ENCODE data around the gene SH3GL2.

Gene SH3GL2

DNA sequence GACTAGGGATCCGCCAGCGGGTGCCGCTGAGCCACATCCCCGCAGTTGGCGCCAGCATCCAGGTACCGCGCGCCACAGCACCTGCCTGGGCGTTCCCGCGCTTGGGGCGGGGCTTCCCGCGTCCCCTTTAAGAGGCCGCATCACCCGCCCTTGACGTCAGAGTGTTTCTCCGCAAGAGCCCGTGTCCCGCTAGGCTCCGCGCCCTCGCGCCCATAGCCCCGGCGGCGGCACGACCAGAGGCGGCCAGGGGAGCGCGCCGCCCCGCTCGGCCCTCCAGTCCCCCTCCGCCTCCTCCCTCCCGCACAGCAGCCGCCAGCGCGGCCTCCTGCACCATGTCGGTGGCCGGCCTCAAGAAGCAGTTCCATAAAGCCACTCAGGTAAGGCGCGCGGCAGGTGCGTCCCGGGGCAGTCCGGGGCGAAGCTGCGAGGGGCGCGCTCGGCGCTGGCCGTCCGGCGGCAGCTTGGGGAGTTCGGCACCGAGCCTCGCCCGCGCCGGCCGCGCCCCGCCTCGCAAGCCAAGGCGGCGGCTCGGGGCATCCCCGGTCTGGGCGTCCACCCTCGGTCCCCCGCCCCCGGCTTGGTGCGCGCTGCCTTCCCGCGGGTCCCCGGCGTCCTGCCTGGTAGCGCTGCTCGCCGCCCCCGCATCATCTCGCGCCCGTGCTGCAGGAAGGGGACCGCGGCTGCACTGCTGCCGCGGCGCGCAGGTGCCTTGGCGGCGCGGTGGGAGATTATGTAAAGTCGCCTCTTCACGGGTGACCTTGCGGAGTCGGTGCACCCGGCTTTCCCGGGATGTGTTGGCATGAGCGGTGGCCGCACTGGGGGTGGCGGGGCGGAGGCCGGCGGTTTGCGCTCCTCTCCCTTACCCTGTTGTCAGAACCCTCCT is at the start of gene SH3GL2:
Gene SH3GL2, plus strand, starts transcription at position 156 of the 883 bp plus-strand sequence.
- peak; percentile 2 for DNase-seq
- Mint-ChIP-seq H3K36me3 (ENCODE audit: low read depth) (no peaks in the 10 kb centered on the region), H3K9me3 (no peaks in the 10 kb centered on the region), H3K27me3 (peaks cover 27% of the 10 kb centered on the region), H3K4me3 (no peak within 1 kb of the TSS), H3K4me1 (peaks cover 3% of the 10 kb centered on the region), H3K27ac (no peak within 1 kb of the TSS)
- ATAC-seq = no peak

DNA sequence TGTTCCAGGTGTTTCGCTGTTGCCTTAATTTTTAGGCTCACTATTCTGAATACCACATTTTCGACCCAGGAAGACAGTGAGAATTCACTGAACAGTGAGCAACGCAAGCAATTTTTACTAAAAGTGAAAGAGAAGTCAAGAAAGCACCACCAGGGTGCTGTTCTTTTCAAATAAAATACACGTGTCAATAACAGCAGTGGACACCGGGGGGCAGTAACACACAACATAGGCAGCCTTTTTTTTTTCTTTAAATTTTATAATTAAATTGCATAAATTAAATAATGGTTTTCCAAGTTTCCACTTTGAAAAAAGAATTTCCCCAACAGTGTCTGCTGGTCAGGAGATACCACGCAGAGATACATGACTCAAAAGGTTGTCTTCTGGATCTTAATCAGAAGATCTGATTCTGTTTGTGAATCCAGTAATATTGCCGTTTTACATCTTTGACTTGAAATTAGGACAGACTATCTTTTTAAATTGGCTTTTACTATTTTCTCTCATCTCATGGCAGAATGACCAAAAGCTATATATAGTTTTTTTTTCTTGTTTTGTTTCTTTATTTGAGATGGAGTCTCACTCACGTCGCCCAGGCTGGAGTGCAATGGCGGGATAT is 47.1 kb upstream of the SH3GL2 start:
- ATAC-seq (no peak), DNase-seq (peak; percentile 22)
- no peaks in the 10 kb centered on the region for H3K9me3 Mint-ChIP-seq
- no peak overlapping the region for H3K27ac Mint-ChIP-seq
- H3K36me3 Mint-ChIP-seq (ENCODE audit: low read depth) = no peaks in the 10 kb centered on the region
- H3K27me3 Mint-ChIP-seq = no peaks in the 10 kb centered on the region
- no peaks in the 10 kb centered on the region for H3K4me1 Mint-ChIP-seq
- H3K4me3 Mint-ChIP-seq = no peak overlapping the region

GRCh38 chr9:17532461-17532860 is 46.4 kb upstream of the SH3GL2 start:
- no peaks in the 10 kb centered on the region for H3K27me3 Mint-ChIP-seq

GRCh38 chr9:17535176-17535575 is 43.7 kb upstream of the SH3GL2 start:
- ATAC-seq (no peak), DNase-seq (no peak)
- Mint-ChIP-seq H3K9me3 (no peaks in the 10 kb centered on the region), H3K4me1 (no peaks in the 10 kb centered on the region), H3K36me3 (ENCODE audit: low read depth) (no peaks in the 10 kb centered on the region), H3K27me3 (no peaks in the 10 kb centered on the region), H3K27ac (no peak overlapping the region), H3K4me3 (no peak overlapping the region)

More at GRCh38 chr9:17532461-17532860, 46.4 kb upstream of the SH3GL2 start:
- Mint-ChIP-seq H3K36me3 (ENCODE audit: low read depth) (no peaks in the 10 kb centered on the region), H3K4me3 (no peak overlapping the region), H3K4me1 (no peaks in the 10 kb centered on the region), H3K9me3 (no peaks in the 10 kb centered on the region), H3K27ac (no peak overlapping the region)
- DNase-seq (no peak), ATAC-seq (no peak)

- Mint-ChIP-seq H3K9me3 (no peaks in the 10 kb centered on the region), H3K4me1 (no peaks in the 10 kb centered on the region), H3K4me3 (no peak overlapping the region), H3K27me3 (no peaks in the 10 kb centered on the region), H3K36me3 (ENCODE audit: low read depth) (no peaks in the 10 kb centered on the region), H3K27ac (no peak overlapping the region)
- ATAC-seq = no peak
- DNase-seq = no peak
Measured at GRCh38 chr9:17536027-17536426, 42.8 kb upstream of the SH3GL2 start.

DNA sequence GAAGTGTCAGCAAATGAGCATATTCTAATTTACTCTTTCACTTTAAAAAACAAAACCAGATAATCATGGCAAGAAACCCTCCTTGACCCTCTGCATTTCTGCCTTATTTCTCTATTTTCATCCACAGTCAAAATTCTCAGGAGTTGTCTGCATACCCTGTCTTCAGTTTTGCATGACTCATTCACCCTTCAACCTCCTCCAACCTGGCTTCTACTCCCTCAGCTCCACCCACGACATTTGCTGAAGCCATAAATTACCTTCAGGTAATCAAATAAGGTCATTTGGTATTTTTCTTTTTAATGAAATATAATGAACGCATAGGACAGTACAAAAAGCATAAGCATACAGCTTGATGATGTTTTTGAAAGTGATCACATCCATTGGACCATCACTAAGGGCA is 27.8 kb upstream of the SH3GL2 start:
- Mint-ChIP-seq H3K27me3 (no peaks in the 10 kb centered on the region), H3K4me1 (no peaks in the 10 kb centered on the region), H3K9me3 (peaks cover 14% of the 10 kb centered on the region), H3K4me3 (no peak overlapping the region), H3K36me3 (ENCODE audit: low read depth) (no peaks in the 10 kb centered on the region), H3K27ac (no peak overlapping the region)
- ATAC-seq (no peak), DNase-seq (no peak)

- Mint-ChIP-seq H3K36me3 (ENCODE audit: low read depth) (no peaks in the 10 kb centered on the region), H3K9me3 (peaks cover 4% of the 10 kb centered on the region), H3K27ac (no peak overlapping the region), H3K4me3 (no peak overlapping the region), H3K27me3 (no peaks in the 10 kb centered on the region), H3K4me1 (no peaks in the 10 kb centered on the region)
- DNase-seq (no peak), ATAC-seq (no peak)
Measured at GRCh38 chr9:17555362-17556054, 23.4 kb upstream of the SH3GL2 start.

DNA sequence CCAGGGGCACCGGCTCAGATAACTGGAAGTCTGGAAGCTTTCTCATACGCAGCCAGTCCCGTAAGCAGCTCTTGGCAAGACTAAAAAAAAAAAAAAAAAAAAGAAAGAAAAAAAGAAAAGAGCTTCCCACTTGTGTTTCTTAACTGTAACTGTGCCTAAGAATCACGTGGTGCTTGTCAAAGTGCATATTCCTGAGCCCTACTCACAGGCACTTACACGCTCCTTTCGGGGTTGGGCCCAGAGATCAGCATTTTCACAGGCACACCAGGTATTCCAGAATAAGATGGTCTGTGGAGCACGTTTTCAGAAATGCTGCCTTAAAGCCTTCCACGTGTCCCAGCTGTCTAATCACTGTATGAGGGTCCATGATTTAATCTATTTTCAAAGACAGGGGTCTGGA is 22.6 kb upstream of the SH3GL2 start:
- H3K27ac Mint-ChIP-seq = no peak overlapping the region

DNA sequence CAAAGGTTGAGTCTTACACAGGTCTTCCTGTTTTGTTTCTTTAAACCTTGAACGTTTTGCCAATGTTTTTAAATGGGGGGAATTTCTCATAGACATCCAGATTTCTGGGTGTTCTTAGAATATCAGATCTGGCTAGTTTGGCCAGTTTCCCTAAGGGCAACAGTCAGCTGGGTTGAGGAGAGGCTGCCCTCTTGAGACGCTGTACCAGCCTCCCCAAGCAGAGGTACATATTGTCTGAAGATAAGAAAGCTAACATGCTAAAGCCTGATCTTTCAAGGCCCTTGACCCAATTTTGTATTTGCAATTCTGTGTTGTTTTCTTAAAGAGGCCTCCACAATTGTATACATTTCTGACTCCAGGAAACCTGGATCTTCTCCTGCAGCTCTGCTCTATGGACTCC is 21.9 kb upstream of the SH3GL2 start:
- no peak overlapping the region for H3K27ac Mint-ChIP-seq
- no peak for ATAC-seq
- no peak for DNase-seq
- H3K9me3 Mint-ChIP-seq = peaks cover 6% of the 10 kb centered on the region
- no peaks in the 10 kb centered on the region for H3K4me1 Mint-ChIP-seq
- no peaks in the 10 kb centered on the region for H3K27me3 Mint-ChIP-seq
- H3K4me3 Mint-ChIP-seq = no peak overlapping the region
- H3K36me3 Mint-ChIP-seq (ENCODE audit: low read depth) = no peaks in the 10 kb centered on the region

More for the DNA sequence above, 22.6 kb upstream of the SH3GL2 start:
- Mint-ChIP-seq H3K4me1 (no peaks in the 10 kb centered on the region), H3K36me3 (ENCODE audit: low read depth) (no peaks in the 10 kb centered on the region), H3K27me3 (no peaks in the 10 kb centered on the region), H3K9me3 (peaks cover 4% of the 10 kb centered on the region), H3K4me3 (no peak overlapping the region)
- DNase-seq (no peak), ATAC-seq (no peak)

DNA sequence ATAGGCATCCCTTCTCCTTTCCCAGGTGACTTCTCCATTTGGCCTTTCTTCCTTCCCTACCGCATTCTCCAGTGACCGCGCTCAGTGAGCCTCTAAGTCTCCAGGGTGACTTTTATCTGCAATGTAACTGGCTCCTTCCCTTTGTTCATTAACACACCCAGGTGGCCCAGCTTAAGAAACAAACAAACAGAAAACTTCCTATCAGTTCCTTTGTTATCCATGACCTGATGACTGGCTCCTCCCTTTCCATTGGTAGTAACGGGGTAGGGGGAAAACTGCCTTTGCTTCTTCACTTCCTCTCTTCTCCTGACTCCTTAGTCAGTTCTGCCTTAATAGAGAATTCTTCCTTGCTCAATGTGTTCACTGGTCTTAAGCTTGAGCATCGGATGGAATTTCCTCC is 7.0 kb upstream of the SH3GL2 start:
- H3K27me3 Mint-ChIP-seq = peaks cover 6% of the 10 kb centered on the region
- H3K36me3 Mint-ChIP-seq (ENCODE audit: low read depth) = no peaks in the 10 kb centered on the region

GRCh38 chr9:17574342-17574741 is 4.5 kb upstream of the SH3GL2 start:
- ATAC-seq (peak; percentile 65), DNase-seq (no peak)
- Mint-ChIP-seq H3K9me3 (no peaks in the 10 kb centered on the region), H3K4me1 (no peaks in the 10 kb centered on the region), H3K36me3 (ENCODE audit: low read depth) (no peaks in the 10 kb centered on the region), H3K4me3 (no peak overlapping the region), H3K27ac (no peak overlapping the region), H3K27me3 (peaks cover 18% of the 10 kb centered on the region)

More for the DNA sequence above, 7.0 kb upstream of the SH3GL2 start:
- DNase-seq (no peak), ATAC-seq (no peak)
- Mint-ChIP-seq H3K4me3 (no peak overlapping the region), H3K27ac (no peak overlapping the region), H3K4me1 (no peaks in the 10 kb centered on the region), H3K9me3 (no peaks in the 10 kb centered on the region)

DNA sequence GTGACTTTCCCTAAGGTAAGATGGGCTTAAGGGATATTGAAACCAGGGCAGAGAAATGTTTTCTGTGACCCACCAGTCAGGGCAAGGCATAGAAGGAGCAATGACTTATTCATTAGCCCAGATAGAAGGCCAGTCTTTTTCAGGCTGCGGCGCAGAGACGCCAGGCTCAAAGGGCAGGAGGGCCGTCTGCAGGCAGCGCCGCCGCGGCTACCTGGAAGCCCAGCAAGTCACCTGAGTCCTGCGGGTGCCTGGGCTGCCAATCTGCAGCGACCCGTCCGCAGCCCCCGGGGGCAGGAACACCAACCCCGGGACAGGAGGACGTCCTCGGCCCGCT is 322 bp upstream of the SH3GL2 start:
- Mint-ChIP-seq H3K27ac (no peak overlapping the region), H3K4me1 (peaks cover 3% of the 10 kb centered on the region), H3K4me3 (no peak overlapping the region), H3K27me3 (peaks cover 27% of the 10 kb centered on the region), H3K36me3 (ENCODE audit: low read depth) (no peaks in the 10 kb centered on the region), H3K9me3 (no peaks in the 10 kb centered on the region)
- ATAC-seq (no peak), DNase-seq (no peak)

DNA sequence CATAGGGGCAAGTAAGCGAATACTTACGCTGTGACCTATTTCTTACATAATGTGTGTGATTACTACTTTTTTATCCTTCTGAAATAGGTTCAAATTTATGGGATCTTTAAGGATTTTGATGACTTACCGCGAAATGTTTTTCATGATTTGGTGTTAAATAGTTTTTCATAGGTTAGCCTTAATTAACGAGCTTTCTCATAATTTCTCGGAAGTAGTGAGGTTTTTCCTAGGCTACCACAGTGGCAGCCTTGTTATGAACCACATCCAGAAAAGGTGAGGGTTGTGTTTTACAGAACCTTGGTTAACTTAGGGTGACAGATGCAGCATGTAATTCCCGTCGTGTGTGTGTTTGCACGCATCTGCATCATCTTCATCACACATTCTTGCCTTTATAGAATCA is 1.3 kb downstream of the SH3GL2 start:
- no peak for ATAC-seq
- no peaks in the 10 kb centered on the region for H3K36me3 Mint-ChIP-seq (ENCODE audit: low read depth)
- H3K9me3 Mint-ChIP-seq = no peaks in the 10 kb centered on the region
- H3K27me3 Mint-ChIP-seq = peaks cover 27% of the 10 kb centered on the region
- DNase-seq = no peak
- peaks cover 3% of the 10 kb centered on the region for H3K4me1 Mint-ChIP-seq
- no peak overlapping the region for H3K4me3 Mint-ChIP-seq
- no peak overlapping the region for H3K27ac Mint-ChIP-seq

- Mint-ChIP-seq H3K9me3 (no peaks in the 10 kb centered on the region), H3K27ac (no peak overlapping the region), H3K4me1 (no peaks in the 10 kb centered on the region), H3K27me3 (no peaks in the 10 kb centered on the region), H3K36me3 (ENCODE audit: low read depth) (no peaks in the 10 kb centered on the region), H3K4me3 (no peak overlapping the region)
- ATAC-seq (no peak), DNase-seq (no peak)
Measured at GRCh38 chr9:17587113-17587512, 8.2 kb downstream of the SH3GL2 start.

DNA sequence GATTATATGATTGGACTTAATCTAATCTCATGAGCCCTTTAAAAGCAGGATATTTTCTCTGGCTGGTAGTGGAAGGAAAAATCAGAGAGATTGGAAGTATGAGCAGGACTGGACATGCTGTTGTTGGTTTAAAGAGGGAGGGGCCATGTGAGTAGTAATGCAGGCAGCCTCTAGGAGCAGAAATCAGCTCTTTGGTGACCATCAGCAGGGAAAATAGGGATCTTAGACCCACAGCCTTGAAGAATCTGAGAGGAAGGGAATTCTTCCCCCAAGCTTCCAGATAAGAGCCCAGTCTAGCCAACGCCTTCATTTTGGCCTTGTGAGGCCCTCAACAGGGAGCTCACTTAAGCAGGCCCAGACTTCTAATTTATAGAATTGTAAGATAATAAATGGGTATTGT is 9.5 kb downstream of the SH3GL2 start:
- no peak for DNase-seq

More for the DNA sequence above, 9.5 kb downstream of the SH3GL2 start:
- Mint-ChIP-seq H3K4me1 (no peaks in the 10 kb centered on the region), H3K27me3 (no peaks in the 10 kb centered on the region), H3K9me3 (no peaks in the 10 kb centered on the region), H3K4me3 (no peak overlapping the region), H3K27ac (no peak overlapping the region), H3K36me3 (ENCODE audit: low read depth) (no peaks in the 10 kb centered on the region)
- ATAC-seq = no peak
